Keratinocyte (primary cell): Measurements from ENCODE around the gene STX8.
"Not testable (repeated sequence)": the region's sequence is repeated elsewhere in the genome, so short reads cannot be mapped to it uniquely, and the experiment has no call there.

Experiments
- CTCF ChIP-seq, 3 experiments: IDR thresholded peaks in 1 of 3; conservative IDR thresholded peaks in 1 of 3; optimal IDR thresholded peaks in 1 of 3; 2 replicates in 2 of 3; 3 replicates in 1 of 3; pipeline versions ENCODE3 to v1.5.1; 2011; ENCODE audit warnings: low read length in 3 of 3, mild to moderate bottlenecking in 3 of 3, moderate library complexity in 2 of 3, control low read depth in 1 of 3, inconsistent platforms in 1 of 3; ENCODE audit not compliant: insufficient read depth in 2 of 3; ENCODE audit errors: extremely low read depth in 1 of 3
- EZH2 ChIP-seq: IDR thresholded peaks from one replicate; pipeline ENCODE4 v1.6.1; 2012; ENCODE audit warnings: inconsistent platforms, mild to moderate bottlenecking, low read length, moderate library complexity

- not testable (repeated sequence) for TF ChIP-seq CTCF (optimal IDR thresholded peaks at IDR 0.05 in 1 of 3, IDR thresholded peaks at IDR 0.05 in 1 of 3, conservative IDR thresholded peaks at IDR 0.05 in 1 of 3; ENCODE audit: extremely low read depth in 1 of 3, insufficient read depth in 2 of 3, low read length in 3 of 3); EZH2
Measured at GRCh38 chr17:9566739-9567138, 8.9 kb downstream of the STX8 start.
